Right atrium auricular region (tissue), 2 donors: ENCODE data around the gene PIM3. TPM values are rescaled to one million over a fixed set of nuclear protein-coding genes. Genes with fewer than 3 reads are reported as not detected.

Experiments used
- DNase-seq: peaks from one replicate; pipeline ENCODE4 v3.0.0-alpha.2; 2019; ENCODE audit warnings: low spot score
- H3K27ac ChIP-seq, 2 donors: fragments of 200-600 bp; sonication (generic); 1 replicate in 1 of 2; 2 replicates in 1 of 2; pipeline ENCODE4 v1.5.1; 2016 to 2019
- H3K27me3 ChIP-seq, 2 donors: fragments of 200-600 bp; sonication (generic); one replicate each; pipeline versions ENCODE4 v1.5.1 to v1.6.0; 2017 to 2019
- H3K36me3 ChIP-seq: fragments of 200-600 bp; sonication (generic); one replicate; pipeline ENCODE4 v1.5.1; 2016
- H3K4me1 ChIP-seq, 2 donors: fragments of 200-600 bp; sonication (generic); one replicate each; pipeline versions ENCODE4 v1.5.1 to v1.6.0; 2017 to 2019
- H3K4me3 ChIP-seq, 2 donors: fragments of 200-600 bp; sonication (generic); 1 replicate in 1 of 2; 2 replicates in 1 of 2; pipeline ENCODE4 v1.5.1; 2017 to 2019; ENCODE audit warnings: mild to moderate bottlenecking in 1 of 2, moderate library complexity in 1 of 2
- H3K9me3 ChIP-seq, 2 donors: fragments of 200-600 bp; sonication (generic); one replicate each; pipeline ENCODE4 v1.5.1; 2019
- CTCF ChIP-seq, 2 donors: fragments of 200-600 bp; sonication (generic); IDR thresholded peaks; one replicate each; pipeline ENCODE4 v1.5.1; 2019; ENCODE audit warnings: antibody characterized with exemption in 2 of 2
- total RNA-seq, 2 donors: library from RNA; depleted of rRNA; stranded (reverse); fragments of >200 nt; gene quantifications; one replicate each; pipeline ENCODE4 v1.1.0, GENCODE V29; 2016

Gene PIM3
- total RNA-seq, 2 donors from 2014 or later: 64.5 to 66.9 TPM

GRCh38 chr22:49915610-49916009, 45.0 kb upstream of the PIM3 start:
- Histone ChIP-seq H3K27ac (no peak overlapping the region), H3K4me1 (peaks cover 0 to 23% of the 10 kb centered on the region in 2 donors), H3K4me3 (no peak overlapping the region), H3K36me3 (peaks cover 21% of the 10 kb centered on the region), H3K27me3 (no peaks in the 10 kb centered on the region), H3K9me3 (no peaks in the 10 kb centered on the region)
- DNase-seq: no peak
- TF ChIP-seq CTCF (IDR thresholded peaks at IDR 0.05): no peak

- Histone ChIP-seq H3K36me3 (peaks cover 33% of the 10 kb centered on the region), H3K9me3 (no peaks in the 10 kb centered on the region), H3K27me3 (no peaks in the 10 kb centered on the region), H3K4me3 (no peak overlapping the region), H3K4me1 (peaks cover 0 to 23% of the 10 kb centered on the region in 2 donors), H3K27ac (peak overlapping the region in 1 of 2 donors; percentile 96)
- TF ChIP-seq CTCF (IDR thresholded peaks at IDR 0.05): no peak
- no peak for DNase-seq
These were observed 43.7 kb upstream of the PIM3 start for GRCh38 chr22:49916831-49917230.

GRCh38 chr22:49917974-49918910, 42.3 kb upstream of the PIM3 start, which contains the start of the genes ALG12 and CRELD2:
Gene ALG12 (minus strand): TSS chr22:49918438. CDS start chr22:49913765, 4,673 bp downstream.
Gene CRELD2 (plus strand): TSS chr22:49918634. CDS start chr22:49918770, 136 bp downstream.
- Histone ChIP-seq H3K4me3 (peak within 1 kb of the TSS; percentile 68 to 81), H3K9me3 (no peaks in the 10 kb centered on the region), H3K27me3 (no peaks in the 10 kb centered on the region), H3K4me1 (peaks cover 0 to 23% of the 10 kb centered on the region in 2 donors), H3K27ac (peak within 1 kb of the TSS; percentile 96), H3K36me3 (peaks cover 20% of the 10 kb centered on the region)
- peak; percentile 99 for DNase-seq
- TF ChIP-seq CTCF (IDR thresholded peaks at IDR 0.05): no peak

GRCh38 chr22:49918911-49919881, 41.4 kb upstream of the PIM3 start:
- Histone ChIP-seq H3K27ac (peak overlapping the region; percentile 96), H3K36me3 (peaks cover 19% of the 10 kb centered on the region), H3K27me3 (no peaks in the 10 kb centered on the region), H3K4me1 (peaks cover 0 to 23% of the 10 kb centered on the region in 2 donors), H3K9me3 (no peaks in the 10 kb centered on the region), H3K4me3 (peak overlapping the region; percentile 68 to 81)
- DNase-seq: no peak
- TF ChIP-seq CTCF (IDR thresholded peaks at IDR 0.05): no peak

GRCh38 chr22:49920859-49921258, 39.7 kb upstream of the PIM3 start:
- Histone ChIP-seq H3K27me3 (no peaks in the 10 kb centered on the region), H3K9me3 (no peaks in the 10 kb centered on the region)
- DNase-seq: no peak

More at GRCh38 chr22:49920859-49921258, 39.7 kb upstream of the PIM3 start:
- H3K36me3 ChIP-seq: peaks cover 24% of the 10 kb centered on the region
- TF ChIP-seq CTCF (IDR thresholded peaks at IDR 0.05): no peak
- no peak overlapping the region for H3K27ac ChIP-seq
- no peak overlapping the region for H3K4me3 ChIP-seq
- H3K4me1 ChIP-seq: peaks cover 0 to 23% of the 10 kb centered on the region in 2 donors
